Activated CD8-positive, alpha-beta T cell treated with anti-CD3 and anti-CD28 coated beads, Interleukin-2, amount 10 ng/mL, durations not matched to agents 7 days and 5 days (primary cell): Measurements from ENCODE around the gene OGFRL1. TPM values are rescaled to one million over a fixed set of nuclear protein-coding genes. Genes with fewer than 3 reads are reported as not detected.

ENCODE experiments used
- ATAC-seq: fragments of 150-1000 bp; cut with Tn5 transposase; one replicate; pipeline ENCODE4 v1.10.0; 2021; ENCODE audit warnings: moderate library complexity
- CTCF ChIA-PET: fragments of 350-600 bp; sonication (Branson Sonifier 250); formaldehyde crosslinking; loops from one replicate; lab custom pipeline; 2021; ENCODE audit warnings: antibody characterized with exemption; lab: Charles Lee
- POLR2A ChIA-PET: fragments of 350-600 bp; sonication (Branson Sonifier 250); formaldehyde crosslinking; loops from one replicate; lab custom pipeline; 2021; ENCODE audit warnings: antibody characterized with exemption; lab: Charles Lee
- DNase-seq: peaks from one replicate; pipeline ENCODE4 v3.0.0-alpha.2; 2020
- H3K27ac Mint-ChIP-seq: one replicate; pipeline ENCODE4 v1.8.0; 2021; ENCODE audit warnings: mild to moderate bottlenecking, mixed read lengths
- H3K27me3 Mint-ChIP-seq: one replicate; pipeline ENCODE4 v1.8.0; 2021; ENCODE audit warnings: low read depth, mixed read lengths
- H3K36me3 Mint-ChIP-seq: one replicate; pipeline ENCODE4 v1.8.0; 2021; ENCODE audit warnings: low read depth, mixed read lengths
- H3K4me1 Mint-ChIP-seq: one replicate; pipeline ENCODE4 v1.8.0; 2021; ENCODE audit warnings: low read depth, mixed read lengths
- H3K4me3 Mint-ChIP-seq: one replicate; pipeline ENCODE4 v1.8.0; 2021; ENCODE audit warnings: mild to moderate bottlenecking, mixed read lengths
- H3K9me3 Mint-ChIP-seq: one replicate; pipeline ENCODE4 v1.8.0; 2022; ENCODE audit warnings: mixed read lengths; ENCODE audit not compliant: insufficient read depth
- total RNA-seq, 2 experiments: library from RNA; stranded (reverse); gene quantifications; one replicate each; pipeline ENCODE4 v1.2.3, GENCODE V29; 2021

Gene OGFRL1
- total RNA-seq, 2 experiments from 2014 or later = 8.4 to 8.8 TPM

GRCh38 chr6:71310261-71310660 lies 21.6 kb downstream of the OGFRL1 start:
- Mint-ChIP-seq H3K36me3 (no peaks in the 10 kb centered on the region), H3K4me3 (no peak overlapping the region), H3K27ac (no peak overlapping the region), H3K9me3 (no peaks in the 10 kb centered on the region), H3K27me3 (peaks cover 8% of the 10 kb centered on the region), H3K4me1 (no peaks in the 10 kb centered on the region)
- DNase-seq (no peak), ATAC-seq (no peak)
- ChIA-PET POLR2A (interaction anchor here (0.6 kb wide), 1 partner anchor 18 kb away, joined by 3 read pairs; no protein-coding TSS in a partner anchor), CTCF (interaction anchor here (1.7 kb wide), 1 partner anchor 119 kb away, joined by 4 read pairs; no protein-coding TSS in a partner anchor)

DNA sequence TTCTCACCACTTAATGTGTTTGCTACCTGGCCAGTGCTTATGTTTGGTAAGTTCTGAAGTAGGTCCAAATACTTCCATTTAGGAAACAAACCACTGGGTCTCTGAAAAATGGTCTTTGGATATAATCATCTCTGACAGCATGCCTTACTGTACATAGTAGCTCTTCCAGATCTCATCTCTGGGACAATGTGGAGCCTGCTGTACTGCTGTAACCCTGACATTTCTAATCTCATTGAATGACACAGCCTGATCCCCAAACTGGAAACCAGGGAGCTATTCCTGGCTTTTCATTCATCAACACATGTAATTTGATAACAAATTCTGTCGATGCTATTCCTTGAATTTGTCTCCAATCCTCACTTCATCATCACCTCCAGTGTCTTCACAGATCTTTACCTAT lies 23.5 kb downstream of the OGFRL1 start:
- ChIA-PET CTCF (no interaction called here), POLR2A (no interaction called here)
- DNase-seq = no peak
- Mint-ChIP-seq H3K27ac (no peak overlapping the region), H3K4me3 (no peak overlapping the region), H3K36me3 (no peaks in the 10 kb centered on the region), H3K4me1 (no peaks in the 10 kb centered on the region), H3K27me3 (peaks cover 8% of the 10 kb centered on the region), H3K9me3 (no peaks in the 10 kb centered on the region)
- no peak for ATAC-seq

GRCh38 chr6:71317441-71317840 lies 28.8 kb downstream of the OGFRL1 start:
- ChIA-PET POLR2A (no interaction called here), CTCF (no interaction called here)

DNA sequence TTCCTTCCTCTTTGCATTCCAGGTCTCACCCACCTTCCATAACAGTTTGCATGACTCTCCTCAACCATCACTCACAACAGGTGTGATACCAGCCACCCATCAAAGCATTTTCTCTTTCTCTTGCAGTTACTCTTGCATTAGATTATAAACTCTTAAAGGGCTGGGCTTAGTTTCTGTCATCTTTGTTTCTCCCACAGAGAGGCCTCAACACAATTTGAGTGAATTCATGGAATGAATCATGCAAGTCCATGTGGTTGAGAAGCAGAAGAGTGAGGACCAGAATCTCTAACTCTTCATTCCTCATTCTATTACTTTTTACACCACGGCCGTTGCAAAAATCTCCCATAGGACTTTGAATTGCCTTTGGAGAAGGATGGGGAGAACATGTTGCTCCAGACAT lies 31.4 kb downstream of the OGFRL1 start:
- CTCF ChIA-PET = no interaction called here
- Mint-ChIP-seq H3K4me3 (no peak overlapping the region), H3K27ac (no peak overlapping the region), H3K27me3 (no peaks in the 10 kb centered on the region), H3K36me3 (no peaks in the 10 kb centered on the region), H3K9me3 (no peaks in the 10 kb centered on the region), H3K4me1 (no peaks in the 10 kb centered on the region)
- DNase-seq = no peak
- no peak for ATAC-seq
- POLR2A ChIA-PET = no interaction called here

More at GRCh38 chr6:71317441-71317840, 28.8 kb downstream of the OGFRL1 start:
- no peaks in the 10 kb centered on the region for H3K4me1 Mint-ChIP-seq
- DNase-seq (no peak), ATAC-seq (no peak)
- no peaks in the 10 kb centered on the region for H3K36me3 Mint-ChIP-seq
- no peak overlapping the region for H3K27ac Mint-ChIP-seq
- H3K27me3 Mint-ChIP-seq = no peaks in the 10 kb centered on the region
- no peak overlapping the region for H3K4me3 Mint-ChIP-seq
- H3K9me3 Mint-ChIP-seq = no peaks in the 10 kb centered on the region

GRCh38 chr6:71321314-71321713 lies 32.7 kb downstream of the OGFRL1 start:
- Mint-ChIP-seq H3K27ac (no peak overlapping the region), H3K27me3 (no peaks in the 10 kb centered on the region), H3K9me3 (no peaks in the 10 kb centered on the region), H3K4me1 (no peaks in the 10 kb centered on the region), H3K4me3 (no peak overlapping the region), H3K36me3 (no peaks in the 10 kb centered on the region)
- ATAC-seq (no peak), DNase-seq (no peak)
- ChIA-PET POLR2A (no interaction called here), CTCF (no interaction called here)

DNA sequence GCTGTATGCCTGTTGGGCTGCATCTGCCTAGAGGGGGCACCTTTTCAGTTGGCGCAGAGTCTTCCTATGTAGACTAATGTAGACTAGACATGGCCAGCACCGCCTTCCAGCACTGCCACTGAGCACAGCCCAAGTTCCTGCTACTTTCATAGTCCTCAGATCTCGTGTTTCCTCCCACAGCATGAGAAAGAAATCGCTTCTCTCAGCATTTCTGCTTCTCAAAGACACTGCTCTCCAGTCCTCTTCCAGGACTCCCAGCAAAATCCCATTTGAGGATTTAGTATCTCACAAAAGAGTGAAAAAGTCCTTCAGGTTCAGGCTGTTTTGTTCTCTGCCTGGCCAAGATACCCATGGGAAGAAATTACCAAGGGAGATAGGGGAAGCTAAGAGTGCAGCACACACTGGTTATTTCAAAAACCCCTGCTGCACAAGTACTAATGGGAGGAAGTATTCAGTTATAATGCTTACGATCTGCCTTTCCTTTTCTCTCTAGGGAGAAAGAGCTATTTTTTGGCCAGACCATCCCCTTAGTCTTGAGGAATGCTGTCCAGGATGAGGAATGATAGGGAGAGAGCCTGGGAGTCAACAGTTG lies 35.7 kb downstream of the OGFRL1 start:
- H3K4me3 Mint-ChIP-seq = no peak overlapping the region
- DNase-seq = no peak
- no peaks in the 10 kb centered on the region for H3K4me1 Mint-ChIP-seq
- POLR2A ChIA-PET = no interaction called here
- no peaks in the 10 kb centered on the region for H3K36me3 Mint-ChIP-seq
- no peaks in the 10 kb centered on the region for H3K9me3 Mint-ChIP-seq
- peaks cover 4% of the 10 kb centered on the region for H3K27me3 Mint-ChIP-seq
- CTCF ChIA-PET = no interaction called here
- ATAC-seq = no peak
- no peak overlapping the region for H3K27ac Mint-ChIP-seq

GRCh38 chr6:71326611-71327010 lies 38.0 kb downstream of the OGFRL1 start:
- ATAC-seq = no peak
- H3K9me3 Mint-ChIP-seq = no peaks in the 10 kb centered on the region
- POLR2A ChIA-PET = no interaction called here

GRCh38 chr6:71330501-71330900 lies 41.9 kb downstream of the OGFRL1 start:
- no peak overlapping the region for H3K27ac Mint-ChIP-seq
- H3K9me3 Mint-ChIP-seq = no peaks in the 10 kb centered on the region
- H3K4me1 Mint-ChIP-seq = peaks cover 4% of the 10 kb centered on the region
- DNase-seq (no peak), ATAC-seq (no peak)
- ChIA-PET CTCF (no interaction called here), POLR2A (no interaction called here)
- no peaks in the 10 kb centered on the region for H3K36me3 Mint-ChIP-seq
- no peak overlapping the region for H3K4me3 Mint-ChIP-seq
- peaks cover 8% of the 10 kb centered on the region for H3K27me3 Mint-ChIP-seq

More at GRCh38 chr6:71326611-71327010, 38.0 kb downstream of the OGFRL1 start:
- Mint-ChIP-seq H3K36me3 (no peaks in the 10 kb centered on the region), H3K4me3 (no peak overlapping the region), H3K27ac (no peak overlapping the region), H3K4me1 (no peaks in the 10 kb centered on the region), H3K27me3 (peaks cover 8% of the 10 kb centered on the region)
- no peak for DNase-seq
- CTCF ChIA-PET = no interaction called here

GRCh38 chr6:71332012-71332411 lies 43.4 kb downstream of the OGFRL1 start:
- ChIA-PET POLR2A (no interaction called here), CTCF (no interaction called here)
- H3K27ac Mint-ChIP-seq = no peak overlapping the region
- no peak for DNase-seq
- no peaks in the 10 kb centered on the region for H3K9me3 Mint-ChIP-seq
- H3K27me3 Mint-ChIP-seq = peaks cover 8% of the 10 kb centered on the region
- ATAC-seq = no peak
- peaks cover 4% of the 10 kb centered on the region for H3K4me1 Mint-ChIP-seq
- no peaks in the 10 kb centered on the region for H3K36me3 Mint-ChIP-seq
- no peak overlapping the region for H3K4me3 Mint-ChIP-seq

DNA sequence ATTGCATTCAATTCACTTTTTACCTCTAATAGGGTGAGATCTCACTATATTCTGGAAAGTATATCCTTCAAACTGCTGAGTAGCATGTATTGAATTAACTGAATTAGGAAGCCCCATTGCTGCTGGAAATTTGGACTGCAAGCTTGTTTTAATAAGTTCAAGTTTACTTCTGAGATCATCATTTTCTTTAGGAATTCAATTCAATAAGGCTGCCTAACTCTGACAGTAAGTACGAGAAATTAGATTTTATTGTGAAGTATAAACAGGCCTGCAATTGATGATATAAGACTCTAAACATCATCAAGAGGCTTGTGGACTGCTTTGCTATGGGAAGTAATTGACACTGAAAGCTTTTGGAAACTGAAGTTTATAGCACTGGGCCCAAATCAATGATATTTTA lies 44.4 kb downstream of the OGFRL1 start:
- H3K4me1 Mint-ChIP-seq = peaks cover 4% of the 10 kb centered on the region

DNA sequence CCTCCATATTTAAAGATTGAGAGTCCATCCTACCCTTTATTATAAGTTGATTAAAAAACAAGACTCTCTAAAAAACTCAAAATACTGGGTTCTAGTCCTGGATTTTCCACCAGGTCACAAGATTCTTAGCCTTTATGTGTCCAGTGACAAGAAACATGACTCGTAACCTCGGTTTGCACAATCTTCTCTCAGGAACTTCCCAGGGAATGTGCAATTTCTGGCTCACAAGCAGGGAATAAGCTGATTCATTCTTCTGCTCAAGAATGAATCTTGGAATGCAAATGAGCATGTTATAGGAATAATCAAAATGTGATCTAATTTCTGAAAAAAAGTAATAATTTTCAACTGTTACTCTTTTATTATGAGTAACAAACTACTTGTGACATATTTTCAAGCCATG lies 45.1 kb downstream of the OGFRL1 start:
- ChIA-PET CTCF (no interaction called here), POLR2A (no interaction called here)

More for the DNA sequence above, 44.4 kb downstream of the OGFRL1 start:
- Mint-ChIP-seq H3K4me3 (no peak overlapping the region), H3K27me3 (peaks cover 9% of the 10 kb centered on the region), H3K36me3 (no peaks in the 10 kb centered on the region), H3K27ac (no peak overlapping the region), H3K9me3 (no peaks in the 10 kb centered on the region)
- no peak for ATAC-seq
- no peak for DNase-seq
- POLR2A ChIA-PET = no interaction called here
- CTCF ChIA-PET = no interaction called here

DNA sequence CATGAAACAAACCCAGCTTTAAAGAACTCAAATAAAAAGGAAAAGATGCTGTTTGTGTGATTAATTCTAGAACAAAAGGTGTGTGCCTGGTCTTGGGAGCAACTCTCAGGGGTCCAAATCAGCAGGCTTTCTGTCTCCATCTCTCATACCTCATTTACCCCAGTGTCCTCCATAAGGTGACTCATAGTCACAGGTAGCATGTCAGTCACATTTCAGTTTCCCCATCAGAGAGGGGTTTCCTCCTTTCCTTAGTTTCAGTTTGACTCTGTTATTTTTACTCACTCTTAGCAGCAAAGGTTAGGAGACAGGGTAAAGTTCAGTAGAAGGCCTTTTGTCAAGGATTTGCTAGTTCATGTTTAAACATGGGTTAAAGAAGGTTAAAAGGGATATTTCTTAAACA lies 46.2 kb downstream of the OGFRL1 start:
- no peaks in the 10 kb centered on the region for H3K36me3 Mint-ChIP-seq
- peaks cover 4% of the 10 kb centered on the region for H3K4me1 Mint-ChIP-seq
- H3K4me3 Mint-ChIP-seq = no peak overlapping the region
- DNase-seq (no peak), ATAC-seq (no peak)
- POLR2A ChIA-PET = interaction anchor here (0.6 kb wide), 1 partner anchor 48 kb away, joined by 3 read pairs; no protein-coding TSS in a partner anchor
- CTCF ChIA-PET = no interaction called here
- H3K27me3 Mint-ChIP-seq = peaks cover 10% of the 10 kb centered on the region
- H3K9me3 Mint-ChIP-seq = no peaks in the 10 kb centered on the region
- no peak overlapping the region for H3K27ac Mint-ChIP-seq

More for the DNA sequence above, 45.1 kb downstream of the OGFRL1 start:
- no peak for ATAC-seq
- Mint-ChIP-seq H3K4me1 (peaks cover 4% of the 10 kb centered on the region), H3K9me3 (no peaks in the 10 kb centered on the region), H3K27me3 (peaks cover 15% of the 10 kb centered on the region), H3K27ac (no peak overlapping the region), H3K36me3 (no peaks in the 10 kb centered on the region), H3K4me3 (no peak overlapping the region)
- DNase-seq = no peak
